Stimulated activated CD8-positive, alpha-beta memory T cell treated with anti-CD3 and anti-CD28 coated beads, Interleukin-4, amount 100 ng/mL, for 4 hours (primary cell): ENCODE data around the gene HDGFL2.
"Not testable (repeated sequence)": the region's sequence is repeated elsewhere in the genome, so short reads cannot be mapped to it uniquely, and the experiment has no call there.

Source experiments
- DNase-seq, 2 donors: peaks; one replicate each; pipeline ENCODE4 v3.0.0-alpha.2; 2020; ENCODE audit warnings: low read depth in 2 of 2, low spot score in 1 of 2

HDGFL2 gene

GRCh38 chr19:4529924-4530522, 57.9 kb downstream of the HDGFL2 start:
- DNase-seq: no peak

- DNase-seq: no peak
These were observed 59.6 kb downstream of the HDGFL2 start for GRCh38 chr19:4531562-4532165.

DNA sequence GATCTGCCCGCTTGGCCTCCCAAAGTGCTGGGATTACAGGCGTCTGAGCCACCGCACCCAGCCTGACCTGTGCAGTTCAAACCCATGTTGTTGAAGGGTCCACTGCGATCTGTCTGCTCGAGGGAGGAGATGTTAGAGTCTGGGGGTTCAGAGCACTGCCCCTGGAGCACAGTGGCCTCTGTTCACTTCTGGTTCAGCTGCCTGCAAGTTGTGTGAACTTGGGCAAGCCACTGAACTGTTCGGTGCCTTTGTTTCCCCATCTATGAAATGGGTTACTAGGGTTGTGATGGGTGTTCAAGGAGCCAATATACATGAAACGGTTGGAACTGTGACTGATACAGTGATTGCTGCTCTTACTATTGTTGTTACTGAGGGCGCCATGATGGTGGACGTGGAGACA, 61.2 kb downstream of the HDGFL2 start:
- DNase-seq: no peak

- DNase-seq: no peak
These were observed 61.8 kb downstream of the HDGFL2 start for GRCh38 chr19:4533835-4534424.

- DNase-seq: no peak
These were observed 63.0 kb downstream of the HDGFL2 start, which contains the start of gene PLIN5 for GRCh38 chr19:4534836-4535658. TSS of gene PLIN5 (minus strand) at chr19:4535224. CDS start at chr19:4534074, 1,150 bp downstream.

GRCh38 chr19:4536798-4537197, 64.7 kb downstream of the HDGFL2 start:
- DNase-seq: no peak

- DNase-seq: no peak
These were observed 66.0 kb downstream of the HDGFL2 start for GRCh38 chr19:4537953-4538600.

- DNase-seq: no peak
These were observed 66.5 kb downstream of the HDGFL2 start for GRCh38 chr19:4538601-4538954.

DNA sequence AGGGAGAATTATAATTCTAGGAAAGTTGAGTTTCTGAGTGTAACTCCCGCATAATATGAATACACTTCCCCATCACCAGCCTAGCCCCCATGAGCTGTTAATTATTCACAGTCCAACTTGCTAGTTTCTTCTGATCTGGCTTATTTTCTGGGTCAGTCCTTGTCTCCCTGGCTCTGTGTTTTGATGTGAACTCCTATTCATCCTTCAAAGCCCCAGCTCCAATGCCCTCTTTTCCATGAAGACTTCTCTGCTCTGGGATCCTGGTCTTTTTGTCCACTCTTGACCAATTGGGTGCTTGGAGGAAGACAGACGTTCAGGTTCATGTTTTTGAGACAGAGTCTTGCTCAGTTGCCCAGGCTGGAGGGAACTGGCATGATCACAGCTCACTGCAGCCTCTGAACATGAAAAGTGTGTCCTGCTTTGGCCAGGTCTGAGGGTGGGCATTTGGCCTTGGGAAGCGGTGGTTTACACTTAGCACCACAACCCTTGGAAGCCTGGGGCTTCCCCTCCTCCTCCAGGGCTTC, 67.1 kb downstream of the HDGFL2 start:
- DNase-seq: no peak

DNA sequence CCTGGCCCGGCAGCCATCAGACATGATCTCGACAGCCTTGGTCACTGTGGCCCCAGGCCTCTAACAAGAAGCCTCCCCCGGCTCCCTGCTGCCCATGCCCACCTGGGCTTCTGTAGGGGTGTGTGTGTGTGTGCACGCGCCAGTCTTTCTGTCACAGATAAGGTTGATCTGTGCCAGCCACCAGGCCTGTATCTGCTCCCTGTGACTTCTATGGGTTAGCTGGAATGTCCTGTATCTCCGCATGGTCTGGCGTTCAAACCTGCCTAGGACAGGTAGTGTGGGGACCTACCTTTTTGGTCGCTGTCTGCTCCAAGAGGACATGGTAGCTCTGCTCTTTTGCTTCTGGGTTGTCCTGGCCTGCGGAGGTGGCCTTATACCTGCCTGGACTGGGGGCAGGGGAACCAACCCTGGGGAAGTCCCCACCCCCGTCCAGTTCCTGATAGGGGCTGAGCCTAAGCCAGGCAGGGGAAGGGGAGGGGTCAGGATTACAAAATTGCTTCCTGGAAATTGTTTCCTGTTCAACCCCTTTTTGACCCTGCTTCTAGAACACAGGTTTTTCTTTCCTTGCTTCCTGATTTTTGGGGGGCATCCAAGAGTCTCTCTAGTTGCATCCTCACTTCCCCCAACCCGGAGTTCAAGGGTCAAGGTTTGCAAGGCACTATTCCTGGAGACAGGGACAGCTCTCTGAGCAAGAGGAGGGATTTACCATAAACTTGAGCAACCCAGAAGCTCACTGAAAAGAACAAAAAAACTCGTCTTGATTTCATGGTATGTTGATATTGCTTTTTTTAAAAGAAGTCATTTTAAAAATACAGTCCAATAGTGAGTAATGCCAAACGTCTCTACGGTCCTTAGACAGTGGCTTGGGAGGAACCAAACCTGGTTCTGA, 67.8 kb downstream of the HDGFL2 start, which contains the start of gene LRG1:
TSS of gene LRG1 (minus strand) at position 344 of the 889 bp plus-strand sequence. CDS start at position 321, 23 bp downstream.
- DNase-seq: no peak

GRCh38 chr19:4541114-4541805, 69.2 kb downstream of the HDGFL2 start:
- DNase-seq: no peak

GRCh38 chr19:4541806-4542145, 69.7 kb downstream of the HDGFL2 start:
- not testable (repeated sequence) for DNase-seq

DNA sequence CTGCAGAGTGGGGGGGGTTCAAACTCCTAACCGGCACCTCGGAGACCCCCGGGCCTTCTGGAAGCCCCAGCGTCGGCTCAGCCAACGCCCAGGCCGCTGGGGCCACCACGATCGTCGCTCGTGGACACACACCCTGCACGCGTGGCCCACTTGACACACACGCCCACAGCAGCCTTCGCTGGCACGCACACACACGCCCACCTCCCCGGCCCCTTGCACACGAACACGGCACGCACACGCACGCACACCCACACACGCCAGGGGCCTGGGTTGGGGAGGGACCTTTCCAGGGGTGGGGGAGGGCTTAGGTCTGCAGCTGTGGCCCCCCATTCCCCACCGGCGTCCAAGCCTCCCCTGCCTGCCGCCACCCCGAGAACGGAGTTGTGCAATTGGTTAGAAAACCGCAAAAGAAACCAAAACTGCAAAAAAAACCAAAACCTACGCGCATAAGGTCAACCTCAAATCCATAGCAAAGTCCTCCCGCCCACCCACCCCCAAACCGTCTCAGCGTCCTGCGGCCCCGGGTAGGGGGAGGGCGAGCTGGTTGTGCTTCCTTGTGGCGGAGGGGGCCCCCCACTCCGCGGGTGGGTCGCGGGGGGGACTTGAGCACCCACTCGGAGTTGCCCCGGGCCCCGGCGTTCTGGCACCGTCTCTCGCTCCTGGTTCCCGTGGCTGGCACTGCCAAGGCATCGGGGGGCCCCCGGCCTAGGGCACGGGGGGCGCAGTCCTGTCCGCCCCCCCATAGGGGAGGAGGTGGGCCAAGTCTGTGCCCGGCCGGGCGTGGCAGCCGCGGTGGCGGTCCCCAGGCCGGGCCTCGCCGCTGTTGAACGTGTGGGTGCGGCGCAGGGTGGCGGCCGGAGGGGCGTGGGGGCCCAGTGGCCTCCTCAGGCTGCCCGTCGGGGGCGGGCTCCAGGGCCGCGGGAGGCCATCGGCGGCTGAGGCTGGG, 71.1 kb downstream of the HDGFL2 start:
- no peak for DNase-seq

- no peak for DNase-seq
These were observed 71.9 kb downstream of the HDGFL2 start for GRCh38 chr19:4543842-4544647.

DNA sequence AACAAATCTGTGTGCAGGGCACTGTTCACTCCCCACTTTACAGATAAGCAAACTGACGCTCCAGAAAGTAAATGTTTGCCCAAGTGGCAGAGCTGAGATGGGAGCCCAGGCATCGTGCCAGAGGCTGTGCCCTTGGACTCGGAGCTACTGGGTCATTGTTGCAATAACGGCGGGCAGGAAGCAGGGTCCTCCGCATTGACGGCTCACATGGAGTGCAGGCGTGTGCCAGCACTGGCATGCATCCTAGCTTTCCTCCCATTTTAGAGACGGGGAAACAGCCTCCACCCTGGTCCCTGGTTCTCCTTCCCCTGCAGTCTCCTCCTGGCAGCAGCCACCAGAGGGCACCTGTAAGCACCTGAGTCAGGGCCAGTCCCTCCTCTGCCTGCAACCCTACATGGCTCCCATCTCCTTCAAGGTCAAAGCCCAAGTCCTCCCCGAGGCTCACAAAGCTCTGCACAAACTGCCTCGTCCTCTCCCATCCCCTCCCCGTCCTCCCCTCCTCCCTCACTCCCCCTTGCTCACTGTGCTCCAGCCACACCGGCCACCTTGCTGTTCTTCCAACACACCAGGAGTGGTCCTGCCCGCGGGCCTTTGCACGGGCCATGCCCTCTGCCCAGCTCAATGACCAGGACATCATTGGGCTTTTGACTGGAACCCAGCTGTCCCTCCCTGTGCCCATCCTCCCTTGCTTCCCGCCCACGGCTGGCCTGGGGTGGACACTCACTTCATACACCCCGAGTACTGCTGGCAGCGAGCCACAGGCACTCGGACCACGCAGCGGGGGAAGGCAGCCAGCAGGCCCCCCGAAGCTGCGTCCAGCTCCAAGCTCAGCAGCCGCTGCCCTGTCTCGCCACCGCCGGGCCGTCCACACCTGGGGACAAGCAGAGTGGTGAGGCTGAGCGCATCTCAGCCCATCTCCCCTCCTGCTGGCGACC, 75.5 kb downstream of the HDGFL2 start:
- no peak for DNase-seq

GRCh38 chr19:4548238-4548584, 76.1 kb downstream of the HDGFL2 start:
- DNase-seq: no peak

DNA sequence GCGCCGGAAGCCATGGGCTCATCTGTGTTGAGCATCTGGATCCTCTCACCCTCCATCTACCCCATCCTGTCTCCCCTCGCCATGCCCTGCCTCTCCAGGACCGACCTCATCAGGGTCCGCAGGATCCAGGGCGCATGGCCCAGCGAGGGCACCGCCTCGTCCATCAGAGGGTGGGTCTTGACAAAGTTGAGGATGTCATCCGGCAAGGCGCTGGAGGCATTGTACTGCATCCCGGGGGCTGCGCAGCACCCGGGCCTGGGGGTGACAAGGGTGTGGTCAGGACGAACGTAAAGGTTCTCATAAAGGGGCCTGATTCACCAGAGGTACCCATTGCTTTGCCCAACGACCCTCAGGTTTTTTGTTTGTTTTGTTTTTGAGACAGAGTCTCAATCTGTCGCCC, 77.9 kb downstream of the HDGFL2 start:
- DNase-seq: no peak
